SK-N-SH (cell line): ENCODE measurements around the gene EEF1AKMT4. TPM values are rescaled to one million over a fixed set of nuclear protein-coding genes. Genes with fewer than 3 reads are reported as not detected.
A peak's percentile ranks its signal among the peaks of the same experiment; 100 is the strongest.

ENCODE experiments used
- CTCF ChIA-PET: fragments of 300-600, 350-600 bp; formaldehyde crosslinking; extraction: SDS; loops from one replicate; lab custom pipeline; 2021; lab: Yijun Ruan, JAX
- POLR2A ChIA-PET: fragments of 350-600 bp; sonication (Branson Sonifier 250); formaldehyde crosslinking; extraction: SDS; loops from one replicate; lab custom pipeline; 2020; ENCODE audit warnings: antibody characterized with exemption, inconsistent platforms; lab: Yijun Ruan, JAX
- DNase-seq: peaks from one replicate; pipeline ENCODE4 v3.0.0; 2012
- H2AFZ ChIP-seq: fragments of 200-600 bp; sonication (generic); 2 replicates; pipeline ENCODE4 v1.8.1; 2016; ENCODE audit warnings: antibody characterized with exemption, mild to moderate bottlenecking, low read depth
- H3F3A ChIP-seq: fragments of 200-600 bp; sonication (generic); replicated peaks from 2 replicates; pipeline ENCODE3; 2016; ENCODE audit warnings: antibody characterized with exemption, mild to moderate bottlenecking; ENCODE audit not compliant: insufficient read depth
- H3K27ac ChIP-seq, 2 experiments: fragments of 200-500 bp in 1 of 2; fragments of 200-600 bp in 1 of 2; sonication (Bioruptor generic) in 1 of 2; sonication (generic), shearing (Covaris generic) in 1 of 2; 2 replicates each; pipeline versions ENCODE4 v1.5.1 to v1.6.1; 2014 to 2016; ENCODE audit warnings: low read depth in 2 of 2, inconsistent platforms in 1 of 2, low read length in 1 of 2, mild to moderate bottlenecking in 1 of 2, mixed read lengths in 1 of 2
- H3K27me3 ChIP-seq: fragments of 200-600 bp; sonication (generic), shearing (Covaris generic); 2 replicates; pipeline ENCODE4 v1.6.1; 2016; ENCODE audit warnings: mixed run types; ENCODE audit not compliant: insufficient read depth
- H3K36me3 ChIP-seq, 2 experiments: fragments of 200-500 bp in 1 of 2; fragments of 200-600 bp in 1 of 2; sonication (Bioruptor generic) in 1 of 2; sonication (generic) in 1 of 2; replicated peaks in 1 of 2; 2 replicates each; pipeline versions ENCODE3 to v1.5.1; 2014 to 2016; ENCODE audit warnings: low read length in 1 of 2, mild to moderate bottlenecking in 1 of 2; ENCODE audit not compliant: insufficient read depth in 2 of 2, control insufficient read depth in 1 of 2
- H3K4me1 ChIP-seq, 2 experiments: fragments of 200-500 bp in 1 of 2; fragments of 200-600 bp in 1 of 2; sonication (Bioruptor generic) in 1 of 2; sonication (generic), shearing (Covaris generic) in 1 of 2; 2 replicates each; pipeline versions ENCODE4 v1.5.1 to v1.6.1; 2014 to 2016; ENCODE audit warnings: low read depth in 1 of 2, low read length in 1 of 2, mixed run types in 1 of 2; ENCODE audit not compliant: insufficient read depth in 2 of 2, control insufficient read depth in 1 of 2
- H3K4me2 ChIP-seq: fragments of 200-600 bp; sonication (generic), shearing (Covaris generic); 2 replicates; pipeline ENCODE4 v1.6.1; 2017; ENCODE audit warnings: mixed run types
- H3K4me3 ChIP-seq, 2 experiments: fragments of 200-500 bp in 1 of 2; fragments of 200-600 bp in 1 of 2; sonication (Bioruptor generic) in 1 of 2; sonication (generic), shearing (Covaris generic) in 1 of 2; 2 replicates each; pipeline versions ENCODE4 v1.5.1 to v1.8.1; 2014 to 2016; ENCODE audit warnings: low read depth in 2 of 2, inconsistent platforms in 1 of 2, low read length in 1 of 2, mild to moderate bottlenecking in 1 of 2, mixed read lengths in 1 of 2, moderate library complexity in 1 of 2
- H3K79me2 ChIP-seq: fragments of 200-600 bp; sonication (generic); 2 replicates; pipeline ENCODE4 v1.8.1; 2017; ENCODE audit warnings: mild to moderate bottlenecking; ENCODE audit not compliant: insufficient read depth
- H3K9ac ChIP-seq: fragments of 200-600 bp; sonication (generic); 2 replicates; pipeline ENCODE4 v1.6.1; 2017; ENCODE audit warnings: mixed run types
- H3K9me2 ChIP-seq: fragments of 200-600 bp; sonication (generic); 2 replicates; pipeline ENCODE4 v1.6.1; 2017; ENCODE audit warnings: mixed run types
- H3K9me3 ChIP-seq: fragments of 200-600 bp; sonication (generic); 2 replicates; pipeline ENCODE4 v1.6.1; 2017; ENCODE audit warnings: mixed run types, mild to moderate bottlenecking, moderate library complexity
- H4K20me1 ChIP-seq: fragments of 200-600 bp; sonication (generic); 2 replicates; pipeline ENCODE4 v1.6.1; 2017; ENCODE audit warnings: mild to moderate bottlenecking, mixed run types; ENCODE audit not compliant: insufficient read depth
- FOXJ3 ChIP-seq: sonication (generic); formaldehyde crosslinking; IDR thresholded peaks from 2 replicates; pipeline ENCODE4 v1.5.1; 2020; ENCODE audit warnings: mild to moderate bottlenecking, missing genetic modification reagents
- GABPA ChIP-seq: IDR thresholded peaks from 2 replicates; pipeline ENCODE4 v1.4.0; 2012; ENCODE audit warnings: low read depth, mild to moderate bottlenecking
- GATA2 ChIP-seq: sonication (generic); formaldehyde crosslinking; IDR thresholded peaks from 2 replicates; pipeline ENCODE4 v1.5.0; 2020; ENCODE audit warnings: mild to moderate bottlenecking, missing genetic modification reagents
- JUND ChIP-seq: IDR thresholded peaks from 2 replicates; pipeline ENCODE4 v1.4.0; 2012
- MEF2A ChIP-seq: IDR thresholded peaks from 2 replicates; pipeline ENCODE4 v1.4.0; 2012; ENCODE audit warnings: low read depth, borderline replicate concordance
- MXI1 ChIP-seq: IDR thresholded peaks from 2 replicates; pipeline ENCODE4 v1.6.1; 2012; ENCODE audit warnings: mild to moderate bottlenecking, low read depth, low read length, improper control_type of control experiment
- NRF1 ChIP-seq: IDR thresholded peaks from 2 replicates; pipeline ENCODE4 v1.6.1; 2012; ENCODE audit warnings: low read depth, mild to moderate bottlenecking, low read length
- POLR2AphosphoS5 ChIP-seq: IDR thresholded peaks from 2 replicates; pipeline ENCODE4 v1.6.1; 2012; ENCODE audit warnings: low read depth, low read length
- RAD21 ChIP-seq: IDR thresholded peaks from 2 replicates; pipeline ENCODE4 v1.6.1; 2012; ENCODE audit warnings: mild to moderate bottlenecking, low read length
- RCOR1 ChIP-seq: fragments of 150-350 bp; IDR thresholded peaks from 2 replicates; pipeline ENCODE4 v1.6.1; 2017; ENCODE audit warnings: antibody characterized with exemption, low read length
- RFX5 ChIP-seq: IDR thresholded peaks from 2 replicates; pipeline ENCODE4 v1.6.1; 2012; ENCODE audit warnings: mild to moderate bottlenecking, improper control_type of control experiment, low read length
- SIN3A ChIP-seq: IDR thresholded peaks from 2 replicates; pipeline ENCODE4 v1.6.1; 2012; ENCODE audit warnings: low read depth, mild to moderate bottlenecking, low read length, moderate library complexity, borderline replicate concordance
- WGBS: methylation state at CpG from one replicate; pipeline ENCODE4 v1.1.6; 2017; ENCODE audit warnings: low lambda C conversion rate; 5-methylcytosine and 5-hydroxymethylcytosine counted together
- polyA plus RNA-seq, 3 experiments: library from polyadenylated mRNA; depleted of rRNA; stranded (reverse); fragments of >200 nt; gene quantifications; 2 replicates each; pipeline ENCODE4 v1.2.3, GENCODE V29; 2012
- TF ChIP-seq, protein P1 (sequence below): fragments of 150-350 bp; IDR thresholded peaks from 2 replicates; pipeline ENCODE4 v1.6.1; 2016; ENCODE audit warnings: mild to moderate bottlenecking, low read depth, low read length
- TF ChIP-seq, protein P2 (sequence below): IDR thresholded peaks from 2 replicates; pipeline ENCODE4 v1.6.1; 2012; ENCODE audit warnings: mild to moderate bottlenecking, low read depth, low read length, moderate library complexity
- TF ChIP-seq, protein P3 (sequence below): IDR thresholded peaks from 2 replicates; pipeline ENCODE4; 2012
- TF ChIP-seq, protein P4 (sequence below): IDR thresholded peaks from 2 replicates; pipeline ENCODE4 v1.4.0; 2012; ENCODE audit warnings: low read depth, borderline replicate concordance

EEF1AKMT4 gene
- polyA plus RNA-seq, 1 of the 3 experiments (the other 2 are of a cell fraction): 9.3 TPM

DNA sequence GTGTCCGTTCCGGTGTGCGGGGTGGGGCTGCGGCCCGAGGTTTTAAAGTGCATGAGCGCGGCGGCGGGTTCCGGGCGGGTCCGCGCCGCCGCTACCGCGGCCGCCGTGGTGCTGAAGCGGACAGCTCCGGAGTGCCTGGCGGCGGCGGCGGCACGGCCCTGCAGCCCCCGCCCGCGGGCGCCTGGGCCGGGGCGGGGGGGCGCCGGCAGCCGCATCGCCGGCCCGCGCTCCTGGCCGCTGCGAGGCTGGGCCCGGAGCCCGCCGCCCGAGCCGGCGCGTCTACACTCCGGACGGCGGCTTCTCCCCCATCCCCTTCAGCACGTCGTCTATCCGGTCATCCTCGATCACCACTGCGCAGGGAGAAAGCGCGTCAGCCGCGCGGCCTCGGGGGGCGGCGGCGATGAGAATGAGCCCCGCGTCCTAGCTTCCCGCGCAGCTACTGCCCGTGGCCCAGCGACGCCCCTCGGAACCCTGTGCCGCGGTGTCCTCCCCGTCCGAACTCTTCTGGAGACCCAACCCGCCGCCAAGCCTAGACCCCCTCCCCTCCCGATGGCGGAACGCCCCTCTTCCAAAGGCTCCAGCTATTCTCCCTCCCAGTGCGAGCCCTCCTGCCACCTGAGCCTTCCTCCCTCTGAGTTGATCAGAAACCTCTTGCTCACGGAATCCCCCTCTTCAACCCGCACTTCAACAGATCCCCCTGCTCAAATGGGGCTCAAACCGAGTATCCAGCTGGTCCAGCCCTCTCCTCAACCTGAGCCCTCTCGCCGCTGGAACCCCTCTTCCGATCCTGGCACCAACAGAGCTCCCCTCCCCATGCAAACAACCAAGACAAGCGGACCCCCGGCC, 10.6 kb downstream of the EEF1AKMT4 start:
- Histone ChIP-seq H2AFZ (no peak overlapping the region), H3K9me2 (no peaks in the 10 kb centered on the region), H4K20me1 (peaks cover 24% of the 10 kb centered on the region), H3K36me3 (no peaks in the 10 kb centered on the region), H3K4me2 (peak overlapping the region; percentile 95), H3K4me3 (peak overlapping the region; percentile 54 to 80), H3K4me1 (peaks cover 0 to 22% of the 10 kb centered on the region in 2 experiments; a peak in 1 of 4 replicates), H3K27me3 (no peaks in the 10 kb centered on the region), H3K27ac (no peak overlapping the region), H3K9me3 (no peaks in the 10 kb centered on the region), H3K79me2 (no peaks in the 10 kb centered on the region), H3K9ac (no peak overlapping the region), H3F3A (peaks cover 4% of the 10 kb centered on the region)
- DNase-seq: peak; percentile 78
- POLR2A ChIA-PET: interaction anchor here (1.4 kb wide), 1 partner anchor 102 kb away, joined by 3 read pairs; no protein-coding TSS in a partner anchor
- no peak for TF ChIP-seq RFX5
- TF ChIP-seq, protein P1, sequence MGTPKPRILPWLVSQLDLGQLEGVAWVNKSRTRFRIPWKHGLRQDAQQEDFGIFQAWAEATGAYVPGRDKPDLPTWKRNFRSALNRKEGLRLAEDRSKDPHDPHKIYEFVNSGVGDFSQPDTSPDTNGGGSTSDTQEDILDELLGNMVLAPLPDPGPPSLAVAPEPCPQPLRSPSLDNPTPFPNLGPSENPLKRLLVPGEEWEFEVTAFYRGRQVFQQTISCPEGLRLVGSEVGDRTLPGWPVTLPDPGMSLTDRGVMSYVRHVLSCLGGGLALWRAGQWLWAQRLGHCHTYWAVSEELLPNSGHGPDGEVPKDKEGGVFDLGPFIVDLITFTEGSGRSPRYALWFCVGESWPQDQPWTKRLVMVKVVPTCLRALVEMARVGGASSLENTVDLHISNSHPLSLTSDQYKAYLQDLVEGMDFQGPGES: no peak
- no peak for TF ChIP-seq RAD21
- TF ChIP-seq MXI1: 0 out of 2 replicates have a peak, but pooled peaks have one; percentile 23
- TF ChIP-seq SIN3A: peak; percentile 40; the same call in 1 of the 2 replicates
- no peak for TF ChIP-seq FOXJ3 (CRISPR knock-in tag)
- TF ChIP-seq GABPA: no peak
- TF ChIP-seq NRF1: no peak
- TF ChIP-seq, protein P2, sequence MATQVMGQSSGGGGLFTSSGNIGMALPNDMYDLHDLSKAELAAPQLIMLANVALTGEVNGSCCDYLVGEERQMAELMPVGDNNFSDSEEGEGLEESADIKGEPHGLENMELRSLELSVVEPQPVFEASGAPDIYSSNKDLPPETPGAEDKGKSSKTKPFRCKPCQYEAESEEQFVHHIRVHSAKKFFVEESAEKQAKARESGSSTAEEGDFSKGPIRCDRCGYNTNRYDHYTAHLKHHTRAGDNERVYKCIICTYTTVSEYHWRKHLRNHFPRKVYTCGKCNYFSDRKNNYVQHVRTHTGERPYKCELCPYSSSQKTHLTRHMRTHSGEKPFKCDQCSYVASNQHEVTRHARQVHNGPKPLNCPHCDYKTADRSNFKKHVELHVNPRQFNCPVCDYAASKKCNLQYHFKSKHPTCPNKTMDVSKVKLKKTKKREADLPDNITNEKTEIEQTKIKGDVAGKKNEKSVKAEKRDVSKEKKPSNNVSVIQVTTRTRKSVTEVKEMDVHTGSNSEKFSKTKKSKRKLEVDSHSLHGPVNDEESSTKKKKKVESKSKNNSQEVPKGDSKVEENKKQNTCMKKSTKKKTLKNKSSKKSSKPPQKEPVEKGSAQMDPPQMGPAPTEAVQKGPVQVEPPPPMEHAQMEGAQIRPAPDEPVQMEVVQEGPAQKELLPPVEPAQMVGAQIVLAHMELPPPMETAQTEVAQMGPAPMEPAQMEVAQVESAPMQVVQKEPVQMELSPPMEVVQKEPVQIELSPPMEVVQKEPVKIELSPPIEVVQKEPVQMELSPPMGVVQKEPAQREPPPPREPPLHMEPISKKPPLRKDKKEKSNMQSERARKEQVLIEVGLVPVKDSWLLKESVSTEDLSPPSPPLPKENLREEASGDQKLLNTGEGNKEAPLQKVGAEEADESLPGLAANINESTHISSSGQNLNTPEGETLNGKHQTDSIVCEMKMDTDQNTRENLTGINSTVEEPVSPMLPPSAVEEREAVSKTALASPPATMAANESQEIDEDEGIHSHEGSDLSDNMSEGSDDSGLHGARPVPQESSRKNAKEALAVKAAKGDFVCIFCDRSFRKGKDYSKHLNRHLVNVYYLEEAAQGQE: peak; percentile 92
- TF ChIP-seq MEF2A: no peak
- no peak for TF ChIP-seq RCOR1
- TF ChIP-seq, protein P3, sequence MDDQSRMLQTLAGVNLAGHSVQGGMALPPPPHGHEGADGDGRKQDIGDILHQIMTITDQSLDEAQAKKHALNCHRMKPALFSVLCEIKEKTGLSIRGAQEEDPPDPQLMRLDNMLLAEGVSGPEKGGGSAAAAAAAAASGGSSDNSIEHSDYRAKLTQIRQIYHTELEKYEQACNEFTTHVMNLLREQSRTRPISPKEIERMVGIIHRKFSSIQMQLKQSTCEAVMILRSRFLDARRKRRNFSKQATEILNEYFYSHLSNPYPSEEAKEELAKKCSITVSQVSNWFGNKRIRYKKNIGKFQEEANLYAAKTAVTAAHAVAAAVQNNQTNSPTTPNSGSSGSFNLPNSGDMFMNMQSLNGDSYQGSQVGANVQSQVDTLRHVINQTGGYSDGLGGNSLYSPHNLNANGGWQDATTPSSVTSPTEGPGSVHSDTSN: no peak
- TF ChIP-seq POLR2AphosphoS5: no peak
- TF ChIP-seq GATA2 (CRISPR knock-in tag): no peak
- no peak for TF ChIP-seq JUND
- TF ChIP-seq, protein P4, sequence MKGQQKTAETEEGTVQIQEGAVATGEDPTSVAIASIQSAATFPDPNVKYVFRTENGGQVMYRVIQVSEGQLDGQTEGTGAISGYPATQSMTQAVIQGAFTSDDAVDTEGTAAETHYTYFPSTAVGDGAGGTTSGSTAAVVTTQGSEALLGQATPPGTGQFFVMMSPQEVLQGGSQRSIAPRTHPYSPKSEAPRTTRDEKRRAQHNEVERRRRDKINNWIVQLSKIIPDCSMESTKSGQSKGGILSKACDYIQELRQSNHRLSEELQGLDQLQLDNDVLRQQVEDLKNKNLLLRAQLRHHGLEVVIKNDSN: no peak
- CTCF ChIA-PET: interaction anchor here (1.0 to 4.1 kb wide), 5 partner anchors 10 to 365 kb away, joined by 3 to 25 read pairs (median 8); partner anchors contain the start of gene EEF1AKMT4
- 1% methylated on average over 12 of the region's 91 CpGs for WGBS
